ENCODE data around the gene VIL1.

DNA sequence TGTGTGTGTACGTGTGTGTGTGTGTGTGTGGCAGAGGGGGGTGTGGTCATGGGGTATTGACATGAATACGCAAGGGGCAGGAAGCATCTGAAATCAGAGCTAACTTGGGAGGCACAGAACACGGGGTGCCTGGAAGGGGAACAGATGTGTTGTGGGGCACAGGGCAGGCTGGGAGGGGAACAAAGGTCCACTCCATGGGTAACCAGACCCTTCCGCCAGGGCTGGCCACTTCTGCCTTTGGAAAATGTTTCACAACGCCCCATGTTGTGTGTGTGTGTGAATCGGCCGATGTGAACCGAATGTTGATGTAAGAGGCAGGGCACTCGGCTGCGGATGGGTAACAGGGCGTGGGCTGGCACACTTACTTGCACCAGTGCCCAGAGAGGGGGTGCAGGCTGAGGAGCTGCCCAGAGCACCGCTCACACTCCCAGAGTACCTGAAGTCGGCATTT is 37.0 kb upstream of the VIL1 start, which contains the start of gene SLC11A1:
- TF ChIP-seq SMC3 (IDR thresholded peaks at IDR 0.05; ENCODE audit: low read depth, low read length) (no peak), POLR2A (IDR thresholded peaks at IDR 0.05; ENCODE audit: low read depth, low read length) (no peak), RAD21 (IDR thresholded peaks at IDR 0.05; ENCODE audit: low read length) (no peak), FOS (IDR thresholded peaks at IDR 0.05; ENCODE audit: low read depth, low read length) (no peak), MAFK (IDR thresholded peaks at IDR 0.05; ENCODE audit: low read depth, low read length) (no peak), RCOR1 (IDR thresholded peaks at IDR 0.05; ENCODE audit: insufficient replicate concordance, low read length) (no peak), CEBPB (IDR thresholded peaks at IDR 0.05; ENCODE audit: low read depth, low read length) (no peak)
- TF ChIP-seq, protein P1, sequence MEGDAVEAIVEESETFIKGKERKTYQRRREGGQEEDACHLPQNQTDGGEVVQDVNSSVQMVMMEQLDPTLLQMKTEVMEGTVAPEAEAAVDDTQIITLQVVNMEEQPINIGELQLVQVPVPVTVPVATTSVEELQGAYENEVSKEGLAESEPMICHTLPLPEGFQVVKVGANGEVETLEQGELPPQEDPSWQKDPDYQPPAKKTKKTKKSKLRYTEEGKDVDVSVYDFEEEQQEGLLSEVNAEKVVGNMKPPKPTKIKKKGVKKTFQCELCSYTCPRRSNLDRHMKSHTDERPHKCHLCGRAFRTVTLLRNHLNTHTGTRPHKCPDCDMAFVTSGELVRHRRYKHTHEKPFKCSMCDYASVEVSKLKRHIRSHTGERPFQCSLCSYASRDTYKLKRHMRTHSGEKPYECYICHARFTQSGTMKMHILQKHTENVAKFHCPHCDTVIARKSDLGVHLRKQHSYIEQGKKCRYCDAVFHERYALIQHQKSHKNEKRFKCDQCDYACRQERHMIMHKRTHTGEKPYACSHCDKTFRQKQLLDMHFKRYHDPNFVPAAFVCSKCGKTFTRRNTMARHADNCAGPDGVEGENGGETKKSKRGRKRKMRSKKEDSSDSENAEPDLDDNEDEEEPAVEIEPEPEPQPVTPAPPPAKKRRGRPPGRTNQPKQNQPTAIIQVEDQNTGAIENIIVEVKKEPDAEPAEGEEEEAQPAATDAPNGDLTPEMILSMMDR (conservative IDR thresholded peaks at IDR 0.05; ENCODE audit: low read depth, low read length): no peak
- TF ChIP-seq, protein P2, sequence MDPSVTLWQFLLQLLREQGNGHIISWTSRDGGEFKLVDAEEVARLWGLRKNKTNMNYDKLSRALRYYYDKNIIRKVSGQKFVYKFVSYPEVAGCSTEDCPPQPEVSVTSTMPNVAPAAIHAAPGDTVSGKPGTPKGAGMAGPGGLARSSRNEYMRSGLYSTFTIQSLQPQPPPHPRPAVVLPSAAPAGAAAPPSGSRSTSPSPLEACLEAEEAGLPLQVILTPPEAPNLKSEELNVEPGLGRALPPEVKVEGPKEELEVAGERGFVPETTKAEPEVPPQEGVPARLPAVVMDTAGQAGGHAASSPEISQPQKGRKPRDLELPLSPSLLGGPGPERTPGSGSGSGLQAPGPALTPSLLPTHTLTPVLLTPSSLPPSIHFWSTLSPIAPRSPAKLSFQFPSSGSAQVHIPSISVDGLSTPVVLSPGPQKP (IDR thresholded peaks at IDR 0.05; ENCODE audit: borderline replicate concordance, low read depth, low read length): no peak
- TF ChIP-seq, protein P3, sequence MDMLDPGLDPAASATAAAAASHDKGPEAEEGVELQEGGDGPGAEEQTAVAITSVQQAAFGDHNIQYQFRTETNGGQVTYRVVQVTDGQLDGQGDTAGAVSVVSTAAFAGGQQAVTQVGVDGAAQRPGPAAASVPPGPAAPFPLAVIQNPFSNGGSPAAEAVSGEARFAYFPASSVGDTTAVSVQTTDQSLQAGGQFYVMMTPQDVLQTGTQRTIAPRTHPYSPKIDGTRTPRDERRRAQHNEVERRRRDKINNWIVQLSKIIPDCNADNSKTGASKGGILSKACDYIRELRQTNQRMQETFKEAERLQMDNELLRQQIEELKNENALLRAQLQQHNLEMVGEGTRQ (IDR thresholded peaks at IDR 0.05; ENCODE audit: low read depth, low read length): no peak
